PC-3 (cell line): ENCODE measurements around the gene NCF4. TPM values are rescaled to one million over a fixed set of nuclear protein-coding genes. Genes with fewer than 3 reads are reported as not detected.

Experiments used
- ATAC-seq: fragments of 200-7000 bp; cut with Tn5 transposase; 2 replicates; pipeline ENCODE4 v1.9.1; 2020; ENCODE audit warnings: mild to moderate bottlenecking, moderate library complexity
- BruUV-seq: library from RNA; stranded (reverse); fragments of 400-500 nt; replicated peaks from 2 replicates; lab custom pipeline; 2021; lab: Mats Ljungman, UMichigan
- CTCF ChIA-PET: fragments of 300-600 bp; sonication (Branson Sonifier 250); formaldehyde crosslinking; loops from one replicate; lab custom pipeline; 2022; ENCODE audit warnings: antibody characterized with exemption; lab: Charles Lee
- POLR2A ChIA-PET: fragments of 300-600 bp; sonication (Branson Sonifier 250); formaldehyde crosslinking; loops from one replicate; lab custom pipeline; 2022; ENCODE audit warnings: antibody characterized with exemption; ENCODE audit not compliant: unreplicated experiment; lab: Charles Lee
- DNase-seq: peaks from one replicate; pipeline ENCODE4 v3.0.0-alpha.2; 2015
- H2AFZ ChIP-seq: fragments of 300-600 bp; sonication (generic); 2 replicates; pipeline ENCODE4 v1.6.0; 2016; ENCODE audit warnings: antibody characterized with exemption, low read length
- H3F3A ChIP-seq: fragments of 300-600 bp; sonication (generic); one replicate; pipeline ENCODE4 v1.6.0; 2017; ENCODE audit warnings: antibody characterized with exemption, low read length, control low read depth, mild to moderate bottlenecking; ENCODE audit not compliant: unreplicated experiment
- H3K27ac ChIP-seq: fragments of 300-600 bp; sonication (generic); 2 replicates; pipeline ENCODE4 v1.5.1; 2016; ENCODE audit warnings: mild to moderate bottlenecking, low read length
- H3K27me3 ChIP-seq: fragments of 300-600 bp; sonication (generic); 2 replicates; pipeline ENCODE4 v1.6.1; 2016; ENCODE audit warnings: low read length, mixed read lengths
- H3K36me3 ChIP-seq: fragments of 300-600 bp; sonication (generic); 2 replicates; pipeline ENCODE4 v1.6.1; 2016; ENCODE audit warnings: low read depth, mixed run types, low read length, mixed read lengths
- H3K4me1 ChIP-seq: fragments of 300-600 bp; sonication (generic); 2 replicates; pipeline ENCODE4 v1.5.1; 2016; ENCODE audit warnings: low read length; ENCODE audit not compliant: insufficient read depth
- H3K4me2 ChIP-seq: fragments of 300-600 bp; sonication (generic); 2 replicates; pipeline ENCODE4 v1.6.0; 2016; ENCODE audit warnings: low read length
- H3K4me3 ChIP-seq: fragments of 300-600 bp; sonication (generic); 2 replicates; pipeline ENCODE4 v1.5.1; 2016; ENCODE audit warnings: mild to moderate bottlenecking, low read length, mixed read lengths
- H3K79me2 ChIP-seq: fragments of 300-600 bp; sonication (generic); 2 replicates; pipeline ENCODE4 v1.6.1; 2017; ENCODE audit warnings: low read length, mixed read lengths
- H3K9ac ChIP-seq: fragments of 300-600 bp; sonication (generic); 2 replicates; pipeline ENCODE4 v1.6.0; 2016; ENCODE audit warnings: mild to moderate bottlenecking, low read length
- H3K9me2 ChIP-seq: fragments of 300-600 bp; sonication (generic); replicated peaks from 2 replicates; pipeline ENCODE4 v1.6.1; 2016; ENCODE audit warnings: mixed run types, low read length, mixed read lengths
- H3K9me3 ChIP-seq: fragments of 300-600 bp; sonication (generic); 2 replicates; pipeline ENCODE4 v1.6.1; 2016; ENCODE audit warnings: low read length, mixed read lengths
- H4K20me1 ChIP-seq: fragments of 300-600 bp; sonication (generic); 2 replicates; pipeline ENCODE4 v1.6.1; 2016; ENCODE audit warnings: low read length, mixed read lengths
- EZH2 ChIP-seq: fragments of 300-600 bp; sonication (generic); IDR thresholded peaks from one replicate; pipeline ENCODE4 v1.6.1; 2017; ENCODE audit warnings: antibody characterized with exemption, mild to moderate bottlenecking, low read length; ENCODE audit not compliant: unreplicated experiment
- EZH2phosphoT487 ChIP-seq: fragments of 300-600 bp; sonication (generic); IDR thresholded peaks from 2 replicates; pipeline ENCODE4 v1.6.1; 2018; ENCODE audit warnings: mild to moderate bottlenecking, antibody characterized with exemption, low read length, borderline replicate concordance
- intact Hi-C: fragments of 100-400 bp; cut with micrococcal nuclease; formaldehyde crosslinking; loops from 2 replicates; pipeline ENCODE4 v1.9.0; 2023
- total RNA-seq: library from RNA; depleted of rRNA; stranded (reverse); fragments of >200 nt; gene quantifications from 2 replicates; pipeline ENCODE4 v1.2.3, GENCODE V29; 2014
- TF ChIP-seq, protein P1 (sequence below): fragments of 300-600 bp; sonication (generic); conservative IDR thresholded peaks from 2 replicates; pipeline ENCODE4 v1.5.1; 2017; ENCODE audit warnings: antibody characterized with exemption, low read depth, mild to moderate bottlenecking, low read length

Gene NCF4
- total RNA-seq, 1 experiment from 2014 or later: 0.47 TPM

DNA sequence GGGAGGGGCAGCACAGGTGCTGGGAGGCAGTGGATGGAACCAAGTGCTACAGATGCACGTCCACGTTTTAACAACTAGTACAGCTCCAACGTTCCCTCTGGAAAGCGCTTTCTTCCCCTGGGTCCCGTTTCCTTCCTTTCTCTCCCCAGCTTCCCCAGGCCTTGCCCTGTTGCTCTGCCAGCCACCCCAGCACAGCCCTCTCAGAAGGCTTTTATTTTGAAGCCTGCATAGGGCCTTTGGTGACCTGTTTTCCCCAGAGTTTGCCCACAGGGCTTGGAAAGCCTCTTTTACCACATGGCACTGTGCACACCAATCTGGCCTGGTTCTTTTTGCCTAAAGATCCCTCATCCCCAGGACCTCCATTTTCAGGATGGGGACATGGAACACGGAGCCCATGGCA is 13.9 kb upstream of the NCF4 start:
- intact Hi-C loops: no loop called here
- Histone ChIP-seq H3K9me3 (no peaks in the 10 kb centered on the region), H3K9ac (no peak overlapping the region), H3K79me2 (no peaks in the 10 kb centered on the region), H3F3A (no peaks in the 10 kb centered on the region), H3K27ac (no peak overlapping the region), H3K9me2 (no peaks in the 10 kb centered on the region), H3K4me1 (no peaks in the 10 kb centered on the region), H3K4me3 (no peak overlapping the region), H3K36me3 (no peaks in the 10 kb centered on the region), H3K27me3 (peaks cover 15% of the 10 kb centered on the region), H2AFZ (no peak overlapping the region), H4K20me1 (no peaks in the 10 kb centered on the region), H3K4me2 (no peak overlapping the region)
- CTCF ChIA-PET: no interaction called here
- no peak for DNase-seq
- no peak for ATAC-seq
- no peak for TF ChIP-seq EZH2
- TF ChIP-seq, protein P1, sequence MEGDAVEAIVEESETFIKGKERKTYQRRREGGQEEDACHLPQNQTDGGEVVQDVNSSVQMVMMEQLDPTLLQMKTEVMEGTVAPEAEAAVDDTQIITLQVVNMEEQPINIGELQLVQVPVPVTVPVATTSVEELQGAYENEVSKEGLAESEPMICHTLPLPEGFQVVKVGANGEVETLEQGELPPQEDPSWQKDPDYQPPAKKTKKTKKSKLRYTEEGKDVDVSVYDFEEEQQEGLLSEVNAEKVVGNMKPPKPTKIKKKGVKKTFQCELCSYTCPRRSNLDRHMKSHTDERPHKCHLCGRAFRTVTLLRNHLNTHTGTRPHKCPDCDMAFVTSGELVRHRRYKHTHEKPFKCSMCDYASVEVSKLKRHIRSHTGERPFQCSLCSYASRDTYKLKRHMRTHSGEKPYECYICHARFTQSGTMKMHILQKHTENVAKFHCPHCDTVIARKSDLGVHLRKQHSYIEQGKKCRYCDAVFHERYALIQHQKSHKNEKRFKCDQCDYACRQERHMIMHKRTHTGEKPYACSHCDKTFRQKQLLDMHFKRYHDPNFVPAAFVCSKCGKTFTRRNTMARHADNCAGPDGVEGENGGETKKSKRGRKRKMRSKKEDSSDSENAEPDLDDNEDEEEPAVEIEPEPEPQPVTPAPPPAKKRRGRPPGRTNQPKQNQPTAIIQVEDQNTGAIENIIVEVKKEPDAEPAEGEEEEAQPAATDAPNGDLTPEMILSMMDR: no peak
- TF ChIP-seq EZH2phosphoT487: no peak
- POLR2A ChIA-PET: no interaction called here
- no TSS peak for BruUV-seq

- BruUV-seq: no TSS peak
- CTCF ChIA-PET: no interaction called here
- no peaks in the 10 kb centered on the region for H4K20me1 ChIP-seq
- H3K27me3 ChIP-seq: peaks cover 15% of the 10 kb centered on the region
- H3K4me3 ChIP-seq: no peak overlapping the region
- no peaks in the 10 kb centered on the region for H3F3A ChIP-seq
- H3K4me2 ChIP-seq: no peak overlapping the region
- TF ChIP-seq EZH2 (no peak), EZH2phosphoT487 (no peak)
- TF ChIP-seq, protein P1: no peak
- H2AFZ ChIP-seq: no peak overlapping the region
- ATAC-seq (no peak), DNase-seq (no peak)
- POLR2A ChIA-PET: no interaction called here
- H3K9me3 ChIP-seq: no peaks in the 10 kb centered on the region
- no peaks in the 10 kb centered on the region for H3K9me2 ChIP-seq
- no peak overlapping the region for H3K9ac ChIP-seq
- no peaks in the 10 kb centered on the region for H3K36me3 ChIP-seq
- intact Hi-C loops: no loop called here
- no peaks in the 10 kb centered on the region for H3K4me1 ChIP-seq
- H3K79me2 ChIP-seq: no peaks in the 10 kb centered on the region
- H3K27ac ChIP-seq: no peak overlapping the region
Measured at GRCh38 chr22:36850056-36850455, 10.8 kb upstream of the NCF4 start.

- BruUV-seq: no TSS peak
- POLR2A ChIA-PET: no interaction called here
- Histone ChIP-seq H3F3A (no peaks in the 10 kb centered on the region), H3K4me1 (no peaks in the 10 kb centered on the region), H3K9ac (no peak overlapping the region), H3K36me3 (no peaks in the 10 kb centered on the region), H3K4me2 (no peak overlapping the region), H3K79me2 (no peaks in the 10 kb centered on the region), H3K27ac (no peak overlapping the region), H4K20me1 (no peaks in the 10 kb centered on the region), H2AFZ (no peak overlapping the region), H3K27me3 (peaks cover 15% of the 10 kb centered on the region), H3K9me2 (no peaks in the 10 kb centered on the region), H3K9me3 (no peaks in the 10 kb centered on the region), H3K4me3 (no peak overlapping the region)
- TF ChIP-seq, protein P1: no peak
- no peak for TF ChIP-seq EZH2
- no peak for TF ChIP-seq EZH2phosphoT487
- intact Hi-C loops: no loop called here
- ATAC-seq (no peak), DNase-seq (no peak)
- CTCF ChIA-PET: no interaction called here
Measured at GRCh38 chr22:36850682-36851081, 10.1 kb upstream of the NCF4 start.
